ENCODE results near the gene ZNHIT3. TPM values are rescaled to one million over a fixed set of nuclear protein-coding genes. Genes with fewer than 3 reads are reported as not detected.

ZNHIT3 gene
- 14.1 and 16.7 TPM in 2 replicates for total RNA-seq

GRCh38 chr17:36486204-36487194, at the start of gene ZNHIT3:
TSS of gene ZNHIT3 (plus strand) at chr17:36486681. CDS start at chr17:36486700, 19 bp downstream.

GRCh38 chr17:36534840-36535668, 48.6 kb downstream of the ZNHIT3 start, which contains the start of the genes MYO19 and PIGW:
TSS of gene MYO19 (minus strand) at chr17:36534868. CDS start at chr17:36532538, 2,330 bp downstream.
TSS of gene PIGW (plus strand) at chr17:36534987. CDS start at chr17:36537102, 2,115 bp downstream.

DNA sequence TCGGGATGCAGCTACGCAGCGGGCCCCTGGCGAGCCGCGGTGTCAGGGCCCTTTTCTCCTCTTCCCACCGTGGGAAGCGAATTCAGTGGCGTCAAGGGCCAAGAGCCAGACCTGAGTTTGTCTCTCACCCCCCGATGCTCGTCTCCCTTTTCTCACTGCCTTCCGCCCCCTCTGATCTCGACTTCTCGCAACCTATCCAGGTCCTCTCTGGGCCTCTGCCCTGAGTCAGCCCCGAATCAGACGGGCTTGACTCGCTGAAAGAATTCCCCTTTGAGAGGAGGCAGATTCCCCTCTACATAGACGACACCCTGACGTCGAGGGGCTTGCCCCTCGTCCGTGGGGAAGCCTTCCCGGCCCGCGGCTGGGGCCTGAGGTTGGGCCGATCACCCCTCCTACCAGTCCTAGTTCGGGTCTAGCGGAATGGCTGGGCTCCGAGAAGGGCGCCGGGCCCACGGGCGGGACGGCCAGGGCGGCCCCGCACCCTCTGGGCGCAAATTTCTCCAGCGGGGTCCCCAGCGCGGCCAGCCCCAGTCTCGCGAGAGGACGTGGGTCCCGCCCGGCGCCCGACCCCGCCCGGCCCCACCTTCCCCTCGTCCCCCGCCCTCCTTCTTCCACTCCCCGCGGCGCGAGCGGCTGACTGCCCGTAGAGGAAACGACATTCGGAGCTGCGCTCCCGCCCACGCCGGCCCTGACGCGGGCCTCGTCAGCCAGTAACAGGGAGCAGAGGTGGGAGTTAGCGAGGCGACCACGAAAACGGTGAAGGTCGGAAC, 58.0 kb downstream of the ZNHIT3 start, which contains the start of gene GGNBP2:
Gene GGNBP2 (plus strand): TSS at position 613 of the 770 bp plus-strand sequence. CDS start 806 bp downstream, outside the sequence.

Other genes with a start within 250 kb of the ZNHIT3 start
- gene TBC1D3I, start 222.1 kb upstream of the ZNHIT3 start, total RNA-seq = 0.07 and 0.78 TPM in 2 replicates
- gene TBC1D3G, start 162.8 kb upstream of the ZNHIT3 start, total RNA-seq = 0.07 TPM in 1 of 2 replicates, not detected in the other
- not detected in 2 replicates for gene TBC1D3H, start 98.2 kb upstream of the ZNHIT3 start, total RNA-seq
- 35.9 and 56.1 TPM in 2 replicates for gene MYO19, start 48.2 kb downstream of the ZNHIT3 start, total RNA-seq
- gene PIGW, start 48.3 kb downstream of the ZNHIT3 start, total RNA-seq = 4.9 and 6.1 TPM in 2 replicates
- gene GGNBP2, start 58.2 kb downstream of the ZNHIT3 start, total RNA-seq = 59.7 and 63.4 TPM in 2 replicates
- 4.6 and 4.9 TPM in 2 replicates for gene DHRS11, start 105.2 kb downstream of the ZNHIT3 start, total RNA-seq
- 3.8 and 8.3 TPM in 2 replicates for gene MRM1, start 114.9 kb downstream of the ZNHIT3 start, total RNA-seq

All from smooth muscle cell of the pulmonary artery (primary cell).